ENCODE results near the gene UBXN6. TPM values are rescaled to one million over a fixed set of nuclear protein-coding genes. Genes with fewer than 3 reads are reported as not detected.

Gene UBXN6
- total and polyA plus RNA-seq, 2 experiments from 2014 or later, result 19.1 to 21.6 TPM

- no peak for TF ChIP-seq ETS1 (IDR thresholded peaks at IDR 0.05)
- no peak for TF ChIP-seq ZNF114 (CRISPR knock-in tag; IDR thresholded peaks at IDR 0.05)
These were observed 44.9 kb upstream of the UBXN6 start (continued) for GRCh38 chr19:4502282-4503131.

GRCh38 chr19:4501691-4502090 lies 44.1 kb upstream of the UBXN6 start:
- Histone ChIP-seq H3K4me1 (ENCODE audit: insufficient read depth) (no peaks in the 10 kb centered on the region), H4K20me1 (replicated peaks; ENCODE audit: insufficient read depth) (no peaks in the 10 kb centered on the region; the same call in none of the 2 replicates), H3K27ac (ENCODE audit: low read depth) (no peak overlapping the region), H3K79me2 (replicated peaks; ENCODE audit: insufficient read depth) (no peaks in the 10 kb centered on the region), H3K4me3 (no peak overlapping the region), H3K27me3 (ENCODE audit: insufficient read depth) (no peaks in the 10 kb centered on the region), H3K9me2 (ENCODE audit: insufficient read depth) (no peaks in the 10 kb centered on the region), H3F3A (replicated peaks; ENCODE audit: low read depth) (no peaks in the 10 kb centered on the region), H3K36me3 (ENCODE audit: insufficient read depth) (peaks cover 5% of the 10 kb centered on the region; the same call in 1 of the 2 replicates), H3K4me2 (no peak overlapping the region), H2AFZ (no peak overlapping the region)
- ATAC-seq (no peak), DNase-seq (ENCODE audit: low spot score) (no peak)
- H3K36me3 Mint-ChIP-seq (ENCODE audit: low read depth), result peaks cover 26% of the 10 kb centered on the region
- no peaks in the 10 kb centered on the region for H3K4me1 Mint-ChIP-seq
- H3K9me3 Mint-ChIP-seq, result no peaks in the 10 kb centered on the region
- peaks cover 14% of the 10 kb centered on the region for H3K27me3 Mint-ChIP-seq (ENCODE audit: insufficient read depth, low read depth, poor library complexity)
- H3K4me3 Mint-ChIP-seq, result no peak overlapping the region
- no peak overlapping the region for H3K27ac Mint-ChIP-seq
- TF ChIP-seq JUNB (IDR thresholded peaks at IDR 0.05; ENCODE audit: unreplicated experiment) (no peak), NANOG (IDR thresholded peaks at IDR 0.05; ENCODE audit: borderline replicate concordance) (no peak), EZH2phosphoT487 (IDR thresholded peaks at IDR 0.05; ENCODE audit: unreplicated experiment) (no peak), REST (IDR thresholded peaks at IDR 0.05; ENCODE audit: unreplicated experiment) (no peak), ETS1 (IDR thresholded peaks at IDR 0.05) (no peak), ZNF114 (CRISPR knock-in tag; IDR thresholded peaks at IDR 0.05) (no peak), STAT1 (IDR thresholded peaks at IDR 0.05; ENCODE audit: unreplicated experiment) (no peak), EZH2 (IDR thresholded peaks at IDR 0.05; ENCODE audit: low read depth, unreplicated experiment) (no peak), POLR2AphosphoS5 (IDR thresholded peaks at IDR 0.05; ENCODE audit: low read depth) (no peak), CTCF (conservative IDR thresholded peaks at IDR 0.05; ENCODE audit: low read depth in 2 of 2) (no peak), ZNF331 (CRISPR knock-in tag; IDR thresholded peaks at IDR 0.05; ENCODE audit: low read depth) (no peak), CREB1 (CRISPR knock-in tag; IDR thresholded peaks at IDR 0.05; ENCODE audit: low read depth) (no peak)
